K562 (cell line): ENCODE measurements around the gene MRGPRD. TPM values are rescaled to one million over a fixed set of nuclear protein-coding genes. Genes with fewer than 3 reads are reported as not detected.
A peak's percentile ranks its signal among the peaks of the same experiment; 100 is the strongest.

ENCODE experiments used
- ATAC-seq: fragments of 200-7000 bp; cut with Tn5 transposase; 3 replicates; pipeline ENCODE4 v1.9.1; 2020; ENCODE audit warnings: moderate library complexity
- BruUV-seq: library from RNA; stranded (reverse); fragments of 400-500 nt; replicated peaks from 2 replicates; lab custom pipeline; 2021; lab: Mats Ljungman, UMichigan
- CTCF ChIA-PET: fragments of 300-600 bp; formaldehyde crosslinking; extraction: SDS; loops from one replicate; lab custom pipeline; 2021; ENCODE audit warnings: low intra/inter-chr PET ratio; lab: Yijun Ruan, JAX
- POLR2A ChIA-PET: fragments of 300-600, 350-650 bp; sonication (Branson Sonifier 250); formaldehyde crosslinking; extraction: SDS; loops from one replicate; lab custom pipeline; 2021; ENCODE audit warnings: antibody characterized with exemption, inconsistent platforms; lab: Yijun Ruan, JAX
- DNase-seq, 4 experiments: peaks; one replicate each; pipeline versions ENCODE4 v3.0.0 to v3.0.0-alpha.2; 2011 to 2018; ENCODE audit warnings: low spot score in 3 of 4, mixed read lengths in 3 of 4; ENCODE audit errors: extremely low read depth in 1 of 4
- FAIRE-seq: peaks from 2 replicates; lab custom pipeline; 2011; peaks lifted over from hg19 to GRCh38; lab: Jason Lieb, UNC
- H2AFZ ChIP-seq: 2 replicates; pipeline ENCODE4 v1.6.0; 2011; ENCODE audit warnings: low read depth, low read length, control low read depth, inconsistent platforms
- H3K27ac ChIP-seq: fragments of 200-600 bp; 3 replicates; pipeline ENCODE4 v1.8.0; 2011; ENCODE audit warnings: low read depth, mild to moderate bottlenecking, control low read depth, inconsistent platforms, low read length, moderate library complexity, mixed read lengths; ENCODE audit errors: extremely low read depth
- H3K27me3 ChIP-seq, 2 experiments: fragments of 300-600 bp in 1 of 2; 2 replicates in 1 of 2; 3 replicates in 1 of 2; pipeline versions ENCODE4 v1.6.0 to v1.8.0; 2011; ENCODE audit warnings: inconsistent platforms in 2 of 2, low read length in 2 of 2, mild to moderate bottlenecking in 1 of 2, mixed read lengths in 1 of 2, moderate library complexity in 1 of 2; ENCODE audit not compliant: control insufficient read depth in 2 of 2, insufficient read depth in 2 of 2
- H3K36me3 ChIP-seq: fragments of 300-600 bp; 3 replicates; pipeline ENCODE4 v1.8.0; 2011; ENCODE audit warnings: mild to moderate bottlenecking, low read length, inconsistent platforms; ENCODE audit not compliant: control insufficient read depth, insufficient read depth
- H3K4me1 ChIP-seq, 2 experiments: fragments of 200-600 bp in 1 of 2; replicated peaks in 1 of 2; 2 replicates in 1 of 2; 3 replicates in 1 of 2; pipeline versions ENCODE4 v1.5.1 to v1.8.0; 2011; ENCODE audit warnings: inconsistent platforms in 2 of 2, low read length in 2 of 2, mild to moderate bottlenecking in 1 of 2, mixed read lengths in 1 of 2, moderate library complexity in 1 of 2; ENCODE audit not compliant: control insufficient read depth in 2 of 2, insufficient read depth in 2 of 2
- H3K4me2 ChIP-seq: 2 replicates; pipeline ENCODE4 v1.6.1; 2011; ENCODE audit warnings: low read length, control low read depth, inconsistent platforms, mixed read lengths; ENCODE audit not compliant: insufficient read depth
- H3K4me3 ChIP-seq: fragments of 200-600 bp; sonication (generic), shearing (Covaris generic); 2 replicates; pipeline ENCODE4 v1.5.1; 2016; ENCODE audit warnings: control low read depth, inconsistent platforms
- H3K79me2 ChIP-seq: fragments of 200-600 bp; 3 replicates; pipeline ENCODE4 v1.8.0; 2011; ENCODE audit warnings: low read length, inconsistent platforms; ENCODE audit not compliant: control insufficient read depth, insufficient read depth
- H3K9ac ChIP-seq, 2 experiments: 2 replicates each; pipeline versions ENCODE4 v1.6.0 to v1.6.1; 2011; ENCODE audit warnings: low read depth in 2 of 2, low read length in 2 of 2, control low read depth in 1 of 2, inconsistent platforms in 1 of 2, mild to moderate bottlenecking in 1 of 2, mixed read lengths in 1 of 2; ENCODE audit not compliant: insufficient read depth in 1 of 2
- H3K9me1 ChIP-seq: one replicate; pipeline ENCODE4 v1.6.0; 2011; ENCODE audit warnings: inconsistent platforms, mild to moderate bottlenecking, low read length, moderate library complexity; ENCODE audit not compliant: control insufficient read depth, insufficient read depth
- H3K9me3 ChIP-seq: replicated peaks from 2 replicates; pipeline ENCODE4 v1.5.1; 2011; ENCODE audit warnings: low read depth, low read length, inconsistent platforms; ENCODE audit not compliant: control insufficient read depth, insufficient read depth
- H4K20me1 ChIP-seq: replicated peaks from 2 replicates; pipeline ENCODE4 v1.6.1; 2011; ENCODE audit warnings: low read length, inconsistent platforms, mixed read lengths; ENCODE audit not compliant: control insufficient read depth, insufficient read depth
- BCOR ChIP-seq: fragments of 450-650 bp; IDR thresholded peaks from 2 replicates; pipeline ENCODE4 v1.6.1; 2016
- HNRNPH1 ChIP-seq: fragments of 200-400 bp; formaldehyde crosslinking; optimal IDR thresholded peaks from 2 replicates; pipeline ENCODE3; 2017; ENCODE audit warnings: low read depth, mild to moderate bottlenecking, low read length, moderate library complexity
- NR1H2 ChIP-seq: sonication (generic); formaldehyde crosslinking; IDR thresholded peaks from 2 replicates; pipeline ENCODE4 v1.4.0; 2020; ENCODE audit warnings: mild to moderate bottlenecking, missing genetic modification reagents
- PHB ChIP-seq: fragments of 250-450 bp; sonication (Bioruptor Pico); IDR thresholded peaks from 2 replicates; pipeline ENCODE4 v1.5.0; 2021
- POLR2B ChIP-seq: fragments of 450-650 bp; IDR thresholded peaks from 2 replicates; pipeline ENCODE4 v1.6.1; 2018; ENCODE audit warnings: low read depth; ENCODE audit not compliant: partially characterized antibody
- RBM17 ChIP-seq: fragments of 200-400 bp; formaldehyde crosslinking; IDR thresholded peaks from 2 replicates; pipeline ENCODE4 v1.6.1; 2017; ENCODE audit warnings: low read depth, mild to moderate bottlenecking, low read length, borderline replicate concordance
- SMARCC2 ChIP-seq: fragments of 450-650 bp; IDR thresholded peaks from 2 replicates; pipeline ENCODE4 v1.6.1; 2017; ENCODE audit warnings: antibody characterized with exemption, moderate library complexity, mild to moderate bottlenecking, low read depth
- SP1 ChIP-seq: sonication (generic); formaldehyde crosslinking; IDR thresholded peaks from 2 replicates; pipeline ENCODE4 v1.8.1; 2022; ENCODE audit warnings: mild to moderate bottlenecking, missing genetic modification reagents
- SREBF1 ChIP-seq: fragments of 150-350 bp; IDR thresholded peaks from 2 replicates; pipeline ENCODE4 v1.6.1; 2014; ENCODE audit warnings: antibody characterized with exemption, low read depth, low read length, borderline replicate concordance
- ZNF174 ChIP-seq: fragments of 250-450 bp; sonication (Bioruptor Pico); IDR thresholded peaks from 2 replicates; pipeline ENCODE4 v1.4.0; 2020; ENCODE audit warnings: mild to moderate bottlenecking
- ZNF277 ChIP-seq: fragments of 250-450 bp; sonication (Bioruptor Pico); IDR thresholded peaks from 2 replicates; pipeline ENCODE4 v1.8.0; 2022; ENCODE audit warnings: inconsistent platforms, mild to moderate bottlenecking, moderate library complexity, borderline replicate concordance
- ZZZ3 ChIP-seq: fragments of 450-650 bp; IDR thresholded peaks from 2 replicates; pipeline ENCODE4 v1.6.1; 2016; ENCODE audit warnings: antibody characterized with exemption, mild to moderate bottlenecking, moderate library complexity
- WGBS: fragments of 100-300 bp; shearing (Covaris generic); methylation state at CpG from one replicate; pipeline ENCODE4 v1.1.6; 2016; ENCODE audit warnings: low coverage, mixed read lengths; ENCODE audit not compliant: insufficient coverage; ENCODE audit errors: missing lambda C conversion rate; 5-methylcytosine and 5-hydroxymethylcytosine counted together
- in situ Hi-C: fragments of 300-500 bp; cut with MboI; formaldehyde crosslinking; loops from 4 replicates; pipeline ENCODE4 v1.15.0; 2018; ENCODE audit warnings: inconsistent platforms, mixed read lengths
- intact Hi-C: fragments of 100-400 bp; cut with micrococcal nuclease; formaldehyde crosslinking; loops from 2 replicates; pipeline ENCODE4 v1.14.2; 2022
- polyA plus RNA-seq, 8 experiments: library from polyadenylated mRNA; depleted of rRNA in 4 of 8; stranded (reverse) in 5 of 8; unstranded in 3 of 8; fragments of >200 nt; fragmentation: Nextera tagmentation in 2 of 8; fragmentation: Illumina TruSeq in 1 of 8; extraction: Ambion mirVana in 2 of 8; extraction: Trizol in 1 of 8; gene quantifications; 2 replicates each; pipeline versions ENCODE4 v1.2.1 to v1.2.3, GENCODE V29; 2011 to 2014; ENCODE audit warnings: inconsistent platforms in 1 of 8, missing spikeins in 1 of 8
- total RNA-seq, 7 experiments: library from RNA; depleted of rRNA in 6 of 7; stranded (reverse); fragments of >200 nt in 6 of 7; fragmentation: Illumina TruSeq in 2 of 7; extraction: Trizol in 2 of 7; gene quantifications; 2 replicates each; pipeline versions ENCODE4 v1.2.1 to v1.2.3, GENCODE V29; 2011 to 2021; ENCODE audit warnings: low replicate concordance in 1 of 7

The MRGPRD gene
- total and polyA plus RNA-seq, 9 of the 15 experiments (the other 6 are each of a cell fraction or from before 2014, with no cell fraction given) = not detected

- H3K27me3 ChIP-seq = peaks cover 70 to 98% of the 10 kb centered on the region in 2 experiments; a peak in 4 of 5 replicates
- no peak for FAIRE-seq
- intact Hi-C loops = no loop called here
- in situ Hi-C loops = no loop called here
- no peak overlapping the region for H3K27ac ChIP-seq
- no peak overlapping the region for H3K4me2 ChIP-seq
- POLR2A ChIA-PET = interaction anchor here (0.6 to 2.3 kb wide), 2 partner anchors 10 to 345 kb away, joined by 3 to 8 read pairs; no protein-coding TSS in a partner anchor
- no peaks in the 10 kb centered on the region for H3K79me2 ChIP-seq
- TF ChIP-seq BCOR (no peak), POLR2B (no peak), ZNF174 (no peak), PHB (CRISPR knock-in tag) (no peak), SP1 (CRISPR knock-in tag) (no peak), ZNF277 (CRISPR knock-in tag) (no peak), HNRNPH1 (no peak), RBM17 (no peak), ZZZ3 (no peak), SREBF1 (no peak), NR1H2 (no peak), SMARCC2 (no peak)
- H2AFZ ChIP-seq = no peak overlapping the region
- 0 out of 4 replicates have a peak overlapping the region, but pooled peaks of 1 of the 2 experiments have one; percentile 48 for H3K9ac ChIP-seq
- no peaks in the 10 kb centered on the region for H3K36me3 ChIP-seq
- no peaks in the 10 kb centered on the region for H3K9me1 ChIP-seq
- ATAC-seq = no peak; the same call in 2 of the 3 replicates
- no peak for DNase-seq
- no peaks in the 10 kb centered on the region for H3K9me3 ChIP-seq
- H3K4me1 ChIP-seq = peaks cover 0 to 20% of the 10 kb centered on the region in 2 experiments; a peak in 3 of 5 replicates
- CTCF ChIA-PET = no interaction called here
- peaks cover 12% of the 10 kb centered on the region for H4K20me1 ChIP-seq
- no TSS peak for BruUV-seq
- H3K4me3 ChIP-seq = no peak overlapping the region
- 4% methylated on average over 23 of the region's 23 CpGs for WGBS
Measured at GRCh38 chr11:69001243-69002081, 20.7 kb upstream of the MRGPRD start.
